GM21717 (cell line): ENCODE measurements around the gene HPX.
"Not testable (repeated sequence)": the region's sequence is repeated elsewhere in the genome, so short reads cannot be mapped to it uniquely, and the experiment has no call there.

Source experiments
- ATAC-seq: cut with Tn5 transposase; IDR thresholded peaks from one replicate; pipeline ENCODE4 v1.9.1; 2021; ENCODE audit warnings: mild to moderate bottlenecking, moderate library complexity; ENCODE audit not compliant: unreplicated experiment

The HPX gene

DNA sequence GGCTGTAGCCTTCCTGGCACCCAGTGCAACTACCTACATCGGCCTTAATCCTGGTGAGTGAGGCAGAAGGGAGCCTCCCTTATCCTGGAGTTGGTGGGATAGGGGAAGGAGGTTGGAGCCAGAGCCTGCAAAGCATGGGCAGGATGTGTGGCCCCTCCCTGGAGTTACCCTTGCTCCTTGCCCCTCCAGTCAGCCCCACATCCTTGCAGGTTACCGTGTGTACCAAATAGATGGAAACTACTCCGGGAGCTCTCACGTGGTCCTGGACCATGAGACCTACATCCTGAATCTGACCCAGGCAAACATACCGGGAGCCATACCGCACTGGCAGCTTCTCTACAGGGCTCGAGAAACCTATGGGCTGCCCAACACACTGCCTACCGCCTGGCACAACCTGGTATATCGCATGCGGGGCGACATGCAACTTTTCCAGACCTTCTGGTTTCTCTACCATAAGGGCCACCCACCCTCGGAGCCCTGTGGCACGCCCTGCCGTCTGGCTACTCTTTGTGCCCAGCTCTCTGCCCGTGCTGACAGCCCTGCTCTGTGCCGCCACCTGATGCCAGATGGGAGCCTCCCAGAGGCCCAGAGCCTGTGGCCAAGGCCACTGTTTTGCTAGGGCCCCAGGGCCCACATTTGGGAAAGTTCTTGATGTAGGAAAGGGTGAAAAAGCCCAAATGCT lies 46.7 kb downstream of the HPX start:
- ATAC-seq = no peak

DNA sequence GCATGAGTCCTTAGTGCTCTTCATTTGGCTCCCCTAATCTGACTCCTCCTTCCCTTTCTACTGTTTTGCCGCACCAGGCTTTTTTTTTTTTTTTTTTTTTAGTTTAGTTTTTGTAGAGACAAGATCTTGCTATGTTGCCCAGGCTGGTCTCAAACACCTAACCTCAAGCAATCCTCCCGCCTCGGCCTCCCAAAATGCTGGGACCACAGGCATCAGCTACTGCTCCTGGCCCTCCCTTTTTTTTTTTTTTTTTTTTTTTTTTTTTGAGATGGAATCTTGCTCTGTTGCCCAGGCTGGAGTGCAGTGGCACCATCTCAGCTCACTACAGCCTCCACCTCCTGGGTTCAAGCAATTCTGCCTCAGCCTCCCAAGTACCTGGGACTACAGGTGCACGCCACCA lies 48.5 kb downstream of the HPX start:
- not testable (repeated sequence) for ATAC-seq

DNA sequence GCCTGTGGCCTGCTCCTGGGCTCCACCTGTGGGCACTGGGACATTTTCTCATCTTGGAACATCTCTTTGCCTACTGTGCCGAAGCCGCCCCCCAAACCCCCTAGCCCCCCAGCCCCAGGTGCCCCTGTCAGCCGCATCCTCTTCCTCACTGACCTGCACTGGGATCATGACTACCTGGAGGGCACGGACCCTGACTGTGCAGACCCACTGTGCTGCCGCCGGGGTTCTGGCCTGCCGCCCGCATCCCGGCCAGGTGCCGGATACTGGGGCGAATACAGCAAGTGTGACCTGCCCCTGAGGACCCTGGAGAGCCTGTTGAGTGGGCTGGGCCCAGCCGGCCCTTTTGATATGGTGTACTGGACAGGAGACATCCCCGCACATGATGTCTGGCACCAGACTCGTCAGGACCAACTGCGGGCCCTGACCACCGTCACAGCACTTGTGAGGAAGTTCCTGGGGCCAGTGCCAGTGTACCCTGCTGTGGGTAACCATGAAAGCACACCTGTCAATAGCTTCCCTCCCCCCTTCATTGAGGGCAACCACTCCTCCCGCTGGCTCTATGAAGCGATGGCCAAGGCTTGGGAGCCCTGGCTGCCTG lies 49.2 kb downstream of the HPX start:
- no peak for ATAC-seq

DNA sequence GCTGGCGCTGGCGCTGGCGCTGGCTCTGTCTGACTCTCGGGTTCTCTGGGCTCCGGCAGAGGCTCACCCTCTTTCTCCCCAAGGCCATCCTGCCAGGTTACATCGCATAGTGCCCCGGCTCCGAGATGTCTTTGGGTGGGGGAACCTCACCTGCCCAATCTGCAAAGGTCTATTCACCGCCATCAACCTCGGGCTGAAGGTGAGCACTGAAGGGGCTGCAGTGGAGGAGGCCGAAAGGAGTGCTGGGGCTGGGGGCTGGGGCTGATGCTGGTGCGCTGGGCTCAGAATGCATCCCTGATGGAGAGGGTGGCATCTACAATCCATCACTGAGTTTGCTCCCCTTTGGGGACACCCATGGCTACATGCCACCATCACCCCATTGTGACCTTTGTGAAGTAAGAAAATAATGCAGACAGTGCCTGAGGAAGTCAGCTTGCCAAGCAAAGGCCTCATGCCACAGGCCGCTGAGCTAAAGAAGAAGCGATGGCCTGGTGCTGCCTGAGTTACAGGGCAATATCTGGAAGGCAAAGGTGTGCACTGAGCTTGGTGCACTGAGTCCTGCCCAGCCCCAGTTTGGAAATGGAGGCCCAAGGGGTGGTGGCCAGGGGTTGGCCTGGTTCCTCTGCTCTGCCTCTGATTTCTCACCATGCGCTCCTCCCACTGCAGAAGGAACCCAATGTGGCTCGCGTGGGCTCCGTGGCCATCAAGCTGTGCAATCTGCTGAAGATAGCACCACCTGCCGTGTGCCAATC lies 49.9 kb downstream of the HPX start:
- ATAC-seq = no peak

DNA sequence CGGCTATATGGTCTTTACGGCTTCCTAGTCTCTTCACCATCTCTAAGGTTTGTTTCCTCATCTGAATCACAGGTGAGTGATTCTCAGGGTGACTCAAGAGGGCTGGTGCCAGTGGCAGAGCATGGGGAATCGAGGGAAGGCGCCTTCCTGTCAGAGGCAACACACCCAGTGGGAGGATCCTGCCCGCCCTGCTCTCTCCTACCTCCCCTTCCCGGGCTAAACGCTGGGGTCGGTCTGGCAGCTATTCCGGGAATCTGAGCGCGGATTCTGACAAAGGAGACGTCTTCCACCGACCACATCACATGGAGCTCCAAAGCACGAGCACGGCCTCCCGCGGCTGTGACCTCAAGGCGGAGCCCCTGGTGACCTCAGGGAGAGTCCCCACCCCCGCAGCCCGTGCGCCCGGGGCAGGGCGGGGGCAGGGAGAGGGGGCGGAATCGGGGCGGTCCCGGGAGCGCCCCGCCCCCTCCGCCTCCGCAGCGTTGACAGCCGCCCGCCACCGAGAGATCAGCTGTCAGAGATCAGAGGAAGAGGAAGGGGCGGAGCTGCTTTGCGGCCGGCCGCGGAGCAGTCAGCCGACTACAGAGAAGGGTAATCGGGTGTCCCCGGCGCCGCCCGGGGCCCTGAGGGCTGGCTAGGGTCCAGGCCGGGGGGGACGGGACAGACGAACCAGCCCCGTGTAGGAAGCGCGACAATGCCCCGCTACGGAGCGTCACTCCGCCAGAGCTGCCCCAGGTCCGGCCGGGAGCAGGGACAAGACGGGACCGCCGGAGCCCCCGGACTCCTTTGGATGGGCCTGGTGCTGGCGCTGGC lies 50.7 kb downstream of the HPX start, which contains the start of gene SMPD1:
Gene SMPD1 (plus strand): TSS at position 570 of the 813 bp plus-strand sequence. CDS start 125 bp downstream, at position 695.
- peak; percentile 93 for ATAC-seq

DNA sequence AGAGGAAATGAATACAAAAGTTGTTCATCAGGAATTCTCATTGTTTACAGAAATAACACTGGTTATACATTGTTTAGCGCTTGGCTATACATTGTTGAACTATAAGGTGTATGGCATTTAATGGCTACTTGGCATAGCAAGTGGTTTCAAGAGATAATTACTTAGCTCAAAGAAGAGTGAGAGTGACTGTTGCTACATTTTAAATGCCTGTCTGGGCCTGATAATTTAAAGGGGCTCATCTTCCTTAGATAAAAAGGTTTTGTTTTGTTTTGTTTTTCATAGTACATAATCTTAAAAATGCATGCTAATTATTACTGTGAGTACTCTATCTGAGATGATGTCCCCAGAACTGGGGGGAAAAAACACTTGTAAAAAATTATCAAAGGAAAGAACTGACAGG lies 52.0 kb downstream of the HPX start:
- ATAC-seq = no peak

DNA sequence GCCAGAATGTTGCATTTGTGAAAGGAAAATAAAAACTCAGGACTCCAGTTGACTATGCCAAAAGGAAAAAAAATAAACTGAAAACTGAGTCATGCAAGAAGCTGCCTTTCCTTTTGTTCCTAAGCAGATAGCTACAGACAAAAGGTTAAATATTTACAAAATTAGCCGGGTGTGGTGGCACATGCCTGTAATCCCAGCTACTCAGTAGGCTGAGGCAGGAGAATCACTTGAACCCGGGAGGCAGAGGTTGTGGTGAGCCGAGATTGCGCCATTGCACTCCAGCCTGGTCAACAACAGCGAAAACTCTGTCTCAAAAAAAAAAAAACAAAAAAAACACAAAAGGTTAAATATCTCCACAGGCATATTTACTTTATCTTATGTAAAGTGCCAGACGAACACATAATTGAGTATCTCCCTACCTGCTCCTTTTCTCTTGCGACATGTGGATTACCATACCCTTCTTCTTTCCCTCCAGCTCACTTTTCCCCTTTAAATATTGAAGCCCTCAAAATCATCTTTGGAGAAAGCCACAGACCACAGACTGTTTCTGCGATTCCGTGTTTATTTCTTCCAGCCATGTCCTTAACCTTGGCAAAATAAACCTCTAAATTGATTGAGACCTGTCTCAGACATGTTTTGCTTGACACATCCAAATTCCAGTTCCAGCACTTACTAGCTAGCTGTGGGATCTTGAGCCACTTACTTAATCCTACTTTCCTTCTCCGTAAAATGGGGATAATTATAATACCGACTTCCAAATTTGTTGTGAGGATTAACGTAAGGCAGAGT lies 52.8 kb downstream of the HPX start:
- ATAC-seq = no peak

DNA sequence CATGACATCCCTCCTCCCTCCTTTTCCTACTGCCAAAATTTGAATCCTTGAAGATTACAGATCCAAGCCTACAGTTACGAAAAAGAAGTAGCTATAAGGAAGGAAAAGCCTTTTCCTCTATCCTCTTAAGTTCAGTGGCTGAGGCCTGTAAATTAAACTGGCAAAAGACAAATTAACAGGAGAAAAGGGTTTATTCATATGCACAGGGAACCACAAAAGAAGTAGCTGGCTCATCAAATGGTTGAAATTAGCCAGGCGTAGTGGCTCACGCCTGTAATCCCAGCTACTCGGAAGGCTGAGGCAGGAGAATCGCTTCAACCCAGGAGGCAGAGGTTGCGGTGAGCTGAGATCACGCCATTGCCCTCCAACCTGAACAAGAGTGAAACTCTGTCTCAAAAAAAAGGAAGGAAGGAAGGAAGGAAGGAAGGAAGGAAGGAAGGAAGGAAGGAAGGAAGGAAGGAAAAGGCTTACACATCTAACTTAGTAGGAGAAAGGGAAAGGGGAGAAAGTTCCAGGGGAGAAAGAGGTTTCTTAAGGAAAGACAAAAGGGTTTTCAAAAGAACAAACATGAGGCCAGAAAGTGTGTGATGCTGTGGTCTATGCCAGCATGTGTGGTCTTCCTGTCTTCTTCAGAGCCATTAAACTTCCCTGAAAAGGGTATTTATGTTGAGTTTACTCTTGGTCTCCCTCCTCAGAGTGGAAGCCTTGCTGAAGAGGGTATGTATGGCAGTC lies 55.6 kb downstream of the HPX start:
- ATAC-seq = no peak
